OCI-LY3 (cell line): Measurements from ENCODE around the gene SFXN5.

Experiments used
- EZH2phosphoT487 ChIP-seq: fragments of 200-600 bp; shearing (Covaris generic); IDR thresholded peaks from 2 replicates; pipeline ENCODE4 v1.6.1; 2018; ENCODE audit warnings: antibody characterized with exemption, mixed run types, low read depth
- TF ChIP-seq, protein P1 (sequence below): fragments of 200-600, 300-600 bp; sonication (generic); IDR thresholded peaks from 2 replicates; pipeline ENCODE4 v1.5.1; 2014; ENCODE audit warnings: antibody characterized with exemption, low read length, low read depth

GRCh38 chr2:73020657-73021370 lies 50.7 kb downstream of the SFXN5 start:
- TF ChIP-seq, protein P1, sequence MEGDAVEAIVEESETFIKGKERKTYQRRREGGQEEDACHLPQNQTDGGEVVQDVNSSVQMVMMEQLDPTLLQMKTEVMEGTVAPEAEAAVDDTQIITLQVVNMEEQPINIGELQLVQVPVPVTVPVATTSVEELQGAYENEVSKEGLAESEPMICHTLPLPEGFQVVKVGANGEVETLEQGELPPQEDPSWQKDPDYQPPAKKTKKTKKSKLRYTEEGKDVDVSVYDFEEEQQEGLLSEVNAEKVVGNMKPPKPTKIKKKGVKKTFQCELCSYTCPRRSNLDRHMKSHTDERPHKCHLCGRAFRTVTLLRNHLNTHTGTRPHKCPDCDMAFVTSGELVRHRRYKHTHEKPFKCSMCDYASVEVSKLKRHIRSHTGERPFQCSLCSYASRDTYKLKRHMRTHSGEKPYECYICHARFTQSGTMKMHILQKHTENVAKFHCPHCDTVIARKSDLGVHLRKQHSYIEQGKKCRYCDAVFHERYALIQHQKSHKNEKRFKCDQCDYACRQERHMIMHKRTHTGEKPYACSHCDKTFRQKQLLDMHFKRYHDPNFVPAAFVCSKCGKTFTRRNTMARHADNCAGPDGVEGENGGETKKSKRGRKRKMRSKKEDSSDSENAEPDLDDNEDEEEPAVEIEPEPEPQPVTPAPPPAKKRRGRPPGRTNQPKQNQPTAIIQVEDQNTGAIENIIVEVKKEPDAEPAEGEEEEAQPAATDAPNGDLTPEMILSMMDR: no peak
- no peak for TF ChIP-seq EZH2phosphoT487
